ENCODE measurements around the gene MTA3.

- TF ChIP-seq CTCF (IDR thresholded peaks at IDR 0.05) (no peak), POLR2A (IDR thresholded peaks at IDR 0.05) (no peak)
These were observed 188.6 kb downstream of the MTA3 start for GRCh38 chr2:42756966-42757513.

All from breast epithelium (tissue), 3 donors.